ENCODE measurements around the gene CFAP298. TPM values are rescaled to one million over a fixed set of nuclear protein-coding genes. Genes with fewer than 3 reads are reported as not detected.
A peak's percentile ranks its signal among the peaks of the same experiment; 100 is the strongest.

The CFAP298 gene
- total and polyA plus RNA-seq, 4 experiments from 2014 or later: 29.4 to 54.3 (median 43.9) TPM

GRCh38 chr21:32576011-32576410 is 36.2 kb downstream of the CFAP298 start:
- intact Hi-C loops (cut with micrococcal nuclease): no loop called here
- Mint-ChIP-seq H3K27ac (no peak overlapping the region), H3K4me3 (no peak overlapping the region), H3K4me1 (peaks cover 0 to 2% (median under 1%) of the 10 kb centered on the region in 4 donors), H3K27me3 (peaks cover 0 to 4% of the 10 kb centered on the region in 2 donors), H3K36me3 (peaks cover 0 to 3% of the 10 kb centered on the region in 2 donors), H3K9me3 (no peaks in the 10 kb centered on the region)
- no peak for DNase-seq
- no peak overlapping the region for H3K4me3 ChIP-seq (ENCODE audit: low read length in 2 of 2)
- H3K27ac ChIP-seq (ENCODE audit: low read depth, low read length): no peak overlapping the region
- no peaks in the 10 kb centered on the region for H3K36me3 ChIP-seq (ENCODE audit: insufficient read depth, low read length)
- no peaks in the 10 kb centered on the region for H3K4me1 ChIP-seq (ENCODE audit: insufficient read depth, low read length)
- no peaks in the 10 kb centered on the region for H3K27me3 ChIP-seq (ENCODE audit: insufficient read depth, low read length)
- ChIA-PET CTCF (ENCODE audit: partially characterized antibody) (interaction anchor here (1.7 kb wide), 1 partner anchor 25 kb away, joined by 7 read pairs; no protein-coding TSS in a partner anchor), POLR2A (ENCODE audit: partially characterized antibody) (no interaction called here)
- no peaks in the 10 kb centered on the region for H3K9me3 ChIP-seq (ENCODE audit: control insufficient read depth in 1 of 2, low read length in 2 of 2)

- Mint-ChIP-seq H3K9me3 (no peaks in the 10 kb centered on the region), H3K4me1 (peaks cover 0 to 9% (median 5%) of the 10 kb centered on the region in 4 donors), H3K27ac (no peak overlapping the region), H3K27me3 (peaks cover 0 to 2% of the 10 kb centered on the region in 2 donors), H3K4me3 (no peak overlapping the region), H3K36me3 (no peaks in the 10 kb centered on the region)
- peaks cover 5% of the 10 kb centered on the region for H3K4me1 ChIP-seq (ENCODE audit: insufficient read depth, low read length)
- no peaks in the 10 kb centered on the region for H3K9me3 ChIP-seq (ENCODE audit: control insufficient read depth in 1 of 2, low read length in 2 of 2)
- ChIA-PET CTCF (ENCODE audit: partially characterized antibody) (interaction anchor here (1.3 to 1.7 kb wide), 2 partner anchors 26 kb away, joined by 7 to 8 read pairs; no protein-coding TSS in a partner anchor), POLR2A (ENCODE audit: partially characterized antibody) (no interaction called here)
- intact Hi-C loops (cut with micrococcal nuclease): no loop called here
- no peak overlapping the region for H3K4me3 ChIP-seq (ENCODE audit: low read length in 2 of 2)
- DNase-seq: no peak
- H3K36me3 ChIP-seq (ENCODE audit: insufficient read depth, low read length): no peaks in the 10 kb centered on the region
- H3K27ac ChIP-seq (ENCODE audit: low read depth, low read length): no peak overlapping the region
- no peaks in the 10 kb centered on the region for H3K27me3 ChIP-seq (ENCODE audit: insufficient read depth, low read length)
Observed at GRCh38 chr21:32574946-32575925, 36.9 kb downstream of the CFAP298 start.

- ChIA-PET CTCF (ENCODE audit: partially characterized antibody) (interaction anchor here (1.0 to 1.2 kb wide), 2 partner anchors 12 to 23 kb away, joined by 3 read pairs; partner anchors contain the start of gene TCP10L), POLR2A (ENCODE audit: partially characterized antibody) (interaction anchor here (0.9 kb wide), 1 partner anchor 162 kb away, joined by 4 read pairs; no protein-coding TSS in a partner anchor)
- Mint-ChIP-seq H3K9me3 (no peaks in the 10 kb centered on the region), H3K4me1 (peaks cover 4 to 26% (median 14%) of the 10 kb centered on the region in 4 donors), H3K36me3 (peaks cover 0 to 4% of the 10 kb centered on the region in 2 donors), H3K27me3 (no peaks in the 10 kb centered on the region), H3K27ac (peak overlapping the region in 1 of 7 donors; percentile 32), H3K4me3 (no peak overlapping the region)
- DNase-seq: no peak
- Histone ChIP-seq H3K27ac (ENCODE audit: low read depth, low read length) (no peak overlapping the region), H3K4me3 (ENCODE audit: low read length in 2 of 2) (no peak overlapping the region), H3K27me3 (ENCODE audit: insufficient read depth, low read length) (no peaks in the 10 kb centered on the region), H3K36me3 (ENCODE audit: insufficient read depth, low read length) (no peaks in the 10 kb centered on the region), H3K9me3 (ENCODE audit: control insufficient read depth in 1 of 2, low read length in 2 of 2) (no peaks in the 10 kb centered on the region), H3K4me1 (ENCODE audit: insufficient read depth, low read length) (peaks cover 18% of the 10 kb centered on the region)
- intact Hi-C loops (cut with micrococcal nuclease): no loop called here
Observed at GRCh38 chr21:32572574-32573420, 39.4 kb downstream of the CFAP298 start.

- Mint-ChIP-seq H3K27me3 (peaks cover 0 to 1% of the 10 kb centered on the region in 2 donors), H3K9me3 (peaks cover 0 to 2% (median 2%) of the 10 kb centered on the region in 8 donors), H3K4me1 (peaks cover 5 to 26% (median 14%) of the 10 kb centered on the region in 4 donors), H3K4me3 (peak overlapping the region in 7 of 8 donors; percentile 88 to 95 (median 94)), H3K27ac (peak overlapping the region; percentile 88 to 97 (median 93)), H3K36me3 (peaks cover 8 to 15% of the 10 kb centered on the region in 2 donors)
- no peaks in the 10 kb centered on the region for H3K9me3 ChIP-seq (ENCODE audit: control insufficient read depth in 1 of 2, low read length in 2 of 2)
- no peaks in the 10 kb centered on the region for H3K36me3 ChIP-seq (ENCODE audit: insufficient read depth, low read length)
- intact Hi-C loops (cut with micrococcal nuclease): no loop called here
- H3K27me3 ChIP-seq (ENCODE audit: insufficient read depth, low read length): no peaks in the 10 kb centered on the region
- peak overlapping the region; percentile 79 for H3K27ac ChIP-seq (ENCODE audit: low read depth, low read length)
- ChIA-PET CTCF (ENCODE audit: partially characterized antibody) (interaction anchor here (0.6 to 3.4 kb wide), 11 partner anchors 10 to 784 kb away, joined by 3 to 21 read pairs (median 5); no protein-coding TSS in a partner anchor), POLR2A (ENCODE audit: partially characterized antibody) (interaction anchor here (1.4 to 5.7 kb wide), 6 partner anchors 11 to 168 kb away, joined by 3 to 92 read pairs (median 12); partner anchors contain the start of genes CFAP298 and EVA1C)
- H3K4me1 ChIP-seq (ENCODE audit: insufficient read depth, low read length): peaks cover 18% of the 10 kb centered on the region
- DNase-seq: peak in 1 of 5 donors; percentile 8
- H3K4me3 ChIP-seq (ENCODE audit: low read length in 2 of 2): no peak overlapping the region
Observed at GRCh38 chr21:32570456-32570855, 41.7 kb downstream of the CFAP298 start.

- POLR2A ChIA-PET (ENCODE audit: partially characterized antibody): interaction anchor here (0.7 to 5.7 kb wide), 18 partner anchors 9 to 290 kb away, joined by 3 to 92 read pairs (median 4); partner anchors contain the start of genes CFAP298, EVA1C, MIS18A and SYNJ1
- Histone ChIP-seq H3K27me3 (ENCODE audit: insufficient read depth, low read length) (no peaks in the 10 kb centered on the region), H3K4me3 (ENCODE audit: low read length in 2 of 2) (peak overlapping the region; percentile 76 to 96), H3K27ac (ENCODE audit: low read depth, low read length) (peak overlapping the region; percentile 79), H3K36me3 (ENCODE audit: insufficient read depth, low read length) (no peaks in the 10 kb centered on the region), H3K9me3 (ENCODE audit: control insufficient read depth in 1 of 2, low read length in 2 of 2) (no peaks in the 10 kb centered on the region), H3K4me1 (ENCODE audit: insufficient read depth, low read length) (peaks cover 18% of the 10 kb centered on the region)
- H3K27ac Mint-ChIP-seq: peak overlapping the region; percentile 88 to 97 (median 93)
- H3K27me3 Mint-ChIP-seq: peaks cover 0 to 1% of the 10 kb centered on the region in 2 donors
- H3K4me1 Mint-ChIP-seq: peaks cover 5 to 26% (median 14%) of the 10 kb centered on the region in 4 donors
- peak overlapping the region; percentile 88 to 95 (median 94) for H3K4me3 Mint-ChIP-seq
- CTCF ChIA-PET (ENCODE audit: partially characterized antibody): interaction anchor here (0.7 to 3.4 kb wide), 23 partner anchors 8 to 783 kb away, joined by 3 to 21 read pairs (median 5); partner anchors contain the start of genes CFAP298, EVA1C and URB1
- peak; percentile 82 to 86 (median 85) for DNase-seq
- intact Hi-C loops (cut with micrococcal nuclease): loop anchor here (1.0 to 2.0 kb wide), 5 partner anchors 32 to 291 kb away; partner anchors contain the start of genes CFAP298, EVA1C and MIS18A
- H3K36me3 Mint-ChIP-seq: peaks cover 12 to 21% of the 10 kb centered on the region in 2 donors
- peaks cover 0 to 11% (median 10%) of the 10 kb centered on the region in 8 donors for H3K9me3 Mint-ChIP-seq
Observed at GRCh38 chr21:32569261-32570230, 42.6 kb downstream of the CFAP298 start.
